Panc1 (cell line): ENCODE results near the gene HEATR5A. TPM values are rescaled to one million over a fixed set of nuclear protein-coding genes. Genes with fewer than 3 reads are reported as not detected.
"Not testable (repeated sequence)": the region's sequence is repeated elsewhere in the genome, so short reads cannot be mapped to it uniquely, and the experiment has no call there.

ENCODE experiments used
- ATAC-seq: fragments of 200-7000 bp; cut with Tn5 transposase; 2 replicates; pipeline ENCODE4 v1.9.1; 2020; ENCODE audit warnings: mild to moderate bottlenecking, moderate library complexity
- BruUV-seq: library from RNA; stranded (reverse); fragments of 400-500 nt; replicated peaks from 2 replicates; lab custom pipeline; 2021; lab: Mats Ljungman, UMichigan
- CTCF ChIA-PET: fragments of 300-600 bp; sonication (Branson Sonifier 250); formaldehyde crosslinking; loops from one replicate; lab custom pipeline; 2022; ENCODE audit warnings: antibody characterized with exemption; lab: Charles Lee
- POLR2A ChIA-PET: fragments of 300-600 bp; sonication (Branson Sonifier 250); formaldehyde crosslinking; loops from one replicate; lab custom pipeline; 2022; ENCODE audit warnings: antibody characterized with exemption; lab: Charles Lee
- DNase-seq: peaks from one replicate; pipeline ENCODE4 v3.0.0-alpha.2; 2010; ENCODE audit warnings: low read depth, low spot score
- H3K27ac ChIP-seq: 2 replicates; pipeline ENCODE4 v1.5.1; 2011; ENCODE audit warnings: mild to moderate bottlenecking, low read length, inconsistent platforms
- H3K27me3 ChIP-seq: fragments of 200-500 bp; sonication (Bioruptor generic); 2 replicates; pipeline ENCODE4 v1.6.0; 2014; ENCODE audit warnings: low read length, inconsistent platforms; ENCODE audit not compliant: control insufficient read depth, insufficient read depth
- H3K36me3 ChIP-seq: fragments of 200-500 bp; sonication (Bioruptor generic); 2 replicates; pipeline ENCODE4 v1.5.1; 2014; ENCODE audit warnings: inconsistent platforms, mild to moderate bottlenecking, low read length, moderate library complexity; ENCODE audit not compliant: control insufficient read depth, insufficient read depth
- H3K4me1 ChIP-seq: 2 replicates; pipeline ENCODE4 v1.5.1; 2011; ENCODE audit warnings: inconsistent platforms, mild to moderate bottlenecking, low read length, moderate library complexity; ENCODE audit not compliant: control insufficient read depth, insufficient read depth
- H3K4me3 ChIP-seq, 2 experiments: 2 replicates each; pipeline ENCODE4 v1.5.1; 2011 to 2012; ENCODE audit warnings: low read depth in 2 of 2, low read length in 2 of 2, mild to moderate bottlenecking in 2 of 2, inconsistent platforms in 1 of 2, moderate library complexity in 1 of 2
- H3K9me3 ChIP-seq: fragments of 200-500 bp; sonication (Bioruptor generic); 2 replicates; pipeline ENCODE4 v1.5.1; 2014; ENCODE audit warnings: low read depth, mild to moderate bottlenecking, inconsistent platforms, low read length, moderate library complexity; ENCODE audit not compliant: control insufficient read depth, insufficient read depth
- CTCF ChIP-seq: fragments of 450-650 bp; IDR thresholded peaks from 2 replicates; pipeline ENCODE4 v1.5.1; 2017; ENCODE audit warnings: mild to moderate bottlenecking
- POLR2AphosphoS5 ChIP-seq: IDR thresholded peaks from 2 replicates; pipeline ENCODE4 v1.6.1; 2012; ENCODE audit warnings: mild to moderate bottlenecking, low read depth, low read length, moderate library complexity
- REST ChIP-seq, 2 experiments: IDR thresholded peaks; 2 replicates each; pipeline ENCODE4 v1.6.1; 2011 to 2012; ENCODE audit warnings: low read depth in 2 of 2, control low read depth in 1 of 2, low read length in 1 of 2, mild to moderate bottlenecking in 1 of 2, moderate library complexity in 1 of 2; ENCODE audit not compliant: insufficient read depth in 1 of 2
- SIN3A ChIP-seq: IDR thresholded peaks from 2 replicates; pipeline ENCODE4 v1.6.1; 2012; ENCODE audit warnings: low read depth, mild to moderate bottlenecking, low read length, moderate library complexity, borderline replicate concordance; ENCODE audit not compliant: insufficient read depth
- TCF7L2 ChIP-seq: IDR thresholded peaks from 2 replicates; pipeline ENCODE4 v1.6.1; 2011; ENCODE audit warnings: mild to moderate bottlenecking, low read depth, low read length, inconsistent platforms
- in situ Hi-C: cut with HindIII; loops from 2 replicates; pipeline ENCODE4 v1.10.0; 2016; ENCODE audit warnings: low sequenced_read_pairs, low pct_unique_long_range_greater_than_20kb
- intact Hi-C: fragments of 100-400 bp; cut with micrococcal nuclease; formaldehyde crosslinking; loops from one replicate; pipeline ENCODE4 v1.10.0; 2022; ENCODE audit not compliant: unreplicated experiment
- total RNA-seq: library from RNA; stranded (reverse); gene quantifications from one replicate; pipeline ENCODE4 v1.2.1, GENCODE V29; 2021; ENCODE audit not compliant: unreplicated experiment

The HEATR5A gene
- total RNA-seq, 1 experiment from 2014 or later = 22.0 TPM

GRCh38 chr14:31312934-31313333 lies 107.4 kb downstream of the HEATR5A start:
- Histone ChIP-seq H3K9me3 (no peaks in the 10 kb centered on the region), H3K27me3 (no peaks in the 10 kb centered on the region), H3K4me1 (no peaks in the 10 kb centered on the region), H3K4me3 (no peak overlapping the region), H3K36me3 (0 out of 2 replicates have a peak, but pooled peaks cover 2% of the 10 kb centered on the region), H3K27ac (no peak overlapping the region)
- DNase-seq = no peak
- no peak for ATAC-seq
- POLR2A ChIA-PET = no interaction called here
- no TSS peak for BruUV-seq
- TF ChIP-seq TCF7L2 = no peak
- TF ChIP-seq REST (IDR thresholded peaks at IDR 0.05; ENCODE audit: insufficient read depth in 1 of 2, low read depth in 2 of 2, low read length in 1 of 2) = no peak
- no peak for TF ChIP-seq CTCF
- TF ChIP-seq POLR2AphosphoS5 = no peak
- no peak for TF ChIP-seq SIN3A
- intact Hi-C loops (no loop called here), in situ Hi-C loops (no loop called here)
- CTCF ChIA-PET = no interaction called here

GRCh38 chr14:31312370-31312769 lies 108.0 kb downstream of the HEATR5A start:
- H3K27me3 ChIP-seq, H3K9me3 ChIP-seq, in situ Hi-C loops, BruUV-seq, H3K36me3 ChIP-seq, DNase-seq, CTCF ChIA-PET, ATAC-seq, H3K4me1 ChIP-seq, H3K4me3 ChIP-seq, intact Hi-C loops, H3K27ac ChIP-seq, POLR2A ChIA-PET: not testable (repeated sequence)

GRCh38 chr14:31307618-31308017 lies 112.7 kb downstream of the HEATR5A start:
- TF ChIP-seq SIN3A (no peak), CTCF (no peak), POLR2AphosphoS5 (no peak), TCF7L2 (no peak), REST (IDR thresholded peaks at IDR 0.05; ENCODE audit: insufficient read depth in 1 of 2, low read depth in 2 of 2, low read length in 1 of 2) (no peak)
- no peak overlapping the region for H3K4me3 ChIP-seq
- H3K36me3 ChIP-seq = 0 out of 2 replicates have a peak, but pooled peaks cover 2% of the 10 kb centered on the region
- in situ Hi-C loops = no loop called here
- no peak for DNase-seq
- no TSS peak for BruUV-seq
- H3K9me3 ChIP-seq = no peaks in the 10 kb centered on the region
- no peaks in the 10 kb centered on the region for H3K27me3 ChIP-seq
- ChIA-PET POLR2A (no interaction called here), CTCF (no interaction called here)
- no peak overlapping the region for H3K27ac ChIP-seq
- no peak for ATAC-seq
- no peaks in the 10 kb centered on the region for H3K4me1 ChIP-seq
- intact Hi-C loops = no loop called here
